Measurements from ENCODE around the gene CLEC4M.
"Not testable (repeated sequence)": the region's sequence is repeated elsewhere in the genome, so short reads cannot be mapped to it uniquely, and the experiment has no call there.

Gene CLEC4M

GRCh38 chr19:7773841-7774240 is 10.8 kb downstream of the CLEC4M start:
- H3K27ac Mint-ChIP-seq = no peak overlapping the region

GRCh38 chr19:7775761-7776160 is 12.7 kb downstream of the CLEC4M start:
- H3K27me3 Mint-ChIP-seq = peaks cover 29% of the 10 kb centered on the region
- H3K9me3 Mint-ChIP-seq = no peaks in the 10 kb centered on the region
- no peak overlapping the region for H3K4me3 Mint-ChIP-seq
- peaks cover 29% of the 10 kb centered on the region for H3K4me1 Mint-ChIP-seq (ENCODE audit: low read depth)
- no peaks in the 10 kb centered on the region for H3K36me3 Mint-ChIP-seq (ENCODE audit: low read depth)
- no peak overlapping the region for H3K27ac Mint-ChIP-seq

More at GRCh38 chr19:7773841-7774240, 10.8 kb downstream of the CLEC4M start:
- H3K4me3 Mint-ChIP-seq = no peak overlapping the region
- peaks cover 35% of the 10 kb centered on the region for H3K27me3 Mint-ChIP-seq
- H3K9me3 Mint-ChIP-seq = no peaks in the 10 kb centered on the region
- peaks cover 29% of the 10 kb centered on the region for H3K4me1 Mint-ChIP-seq (ENCODE audit: low read depth)
- no peaks in the 10 kb centered on the region for H3K36me3 Mint-ChIP-seq (ENCODE audit: low read depth)

GRCh38 chr19:7778081-7778480 is 15.0 kb downstream of the CLEC4M start:
- H3K4me1 Mint-ChIP-seq (ENCODE audit: low read depth) = peaks cover 9% of the 10 kb centered on the region

GRCh38 chr19:7779631-7780486 is 16.8 kb downstream of the CLEC4M start:
- Mint-ChIP-seq H3K4me3 (no peak overlapping the region), H3K4me1 (ENCODE audit: low read depth) (no peaks in the 10 kb centered on the region), H3K9me3 (no peaks in the 10 kb centered on the region), H3K36me3 (ENCODE audit: low read depth) (no peaks in the 10 kb centered on the region), H3K27ac (no peak overlapping the region), H3K27me3 (peaks cover 53% of the 10 kb centered on the region)

More at GRCh38 chr19:7778081-7778480, 15.0 kb downstream of the CLEC4M start:
- H3K27ac Mint-ChIP-seq = no peak overlapping the region
- no peaks in the 10 kb centered on the region for H3K36me3 Mint-ChIP-seq (ENCODE audit: low read depth)
- no peak overlapping the region for H3K4me3 Mint-ChIP-seq
- no peaks in the 10 kb centered on the region for H3K9me3 Mint-ChIP-seq
- peaks cover 40% of the 10 kb centered on the region for H3K27me3 Mint-ChIP-seq

GRCh38 chr19:7781157-7781556 is 18.1 kb downstream of the CLEC4M start:
- Mint-ChIP-seq H3K9me3 (no peaks in the 10 kb centered on the region), H3K27ac (no peak overlapping the region), H3K4me1 (ENCODE audit: low read depth) (no peaks in the 10 kb centered on the region), H3K36me3 (ENCODE audit: low read depth) (no peaks in the 10 kb centered on the region), H3K4me3 (no peak overlapping the region), H3K27me3 (peaks cover 51% of the 10 kb centered on the region)

- H3K4me1 Mint-ChIP-seq (ENCODE audit: low read depth) = peaks cover 2% of the 10 kb centered on the region
- peaks cover 62% of the 10 kb centered on the region for H3K27me3 Mint-ChIP-seq
- no peaks in the 10 kb centered on the region for H3K9me3 Mint-ChIP-seq
Observed at GRCh38 chr19:7783991-7784423, 21.0 kb downstream of the CLEC4M start.

GRCh38 chr19:7784856-7785255 is 21.8 kb downstream of the CLEC4M start:
- no peak overlapping the region for H3K4me3 Mint-ChIP-seq
- peaks cover 66% of the 10 kb centered on the region for H3K27me3 Mint-ChIP-seq

More at GRCh38 chr19:7783991-7784423, 21.0 kb downstream of the CLEC4M start:
- Mint-ChIP-seq H3K36me3 (ENCODE audit: low read depth) (no peaks in the 10 kb centered on the region), H3K27ac (no peak overlapping the region), H3K4me3 (no peak overlapping the region)

GRCh38 chr19:7787141-7787540 is 24.1 kb downstream of the CLEC4M start:
- no peaks in the 10 kb centered on the region for H3K36me3 Mint-ChIP-seq (ENCODE audit: low read depth)
- H3K4me1 Mint-ChIP-seq (ENCODE audit: low read depth) = peaks cover 7% of the 10 kb centered on the region
- H3K4me3 Mint-ChIP-seq = no peak overlapping the region
- no peaks in the 10 kb centered on the region for H3K9me3 Mint-ChIP-seq
- no peak overlapping the region for H3K27ac Mint-ChIP-seq
- H3K27me3 Mint-ChIP-seq = peaks cover 54% of the 10 kb centered on the region

More at GRCh38 chr19:7784856-7785255, 21.8 kb downstream of the CLEC4M start:
- Mint-ChIP-seq H3K27ac (no peak overlapping the region), H3K9me3 (no peaks in the 10 kb centered on the region), H3K4me1 (ENCODE audit: low read depth) (peaks cover 7% of the 10 kb centered on the region), H3K36me3 (ENCODE audit: low read depth) (no peaks in the 10 kb centered on the region)

GRCh38 chr19:7787602-7788177 is 24.6 kb downstream of the CLEC4M start:
- H3K9me3 Mint-ChIP-seq = no peaks in the 10 kb centered on the region
- H3K4me3 Mint-ChIP-seq = no peak overlapping the region
- H3K36me3 Mint-ChIP-seq (ENCODE audit: low read depth) = no peaks in the 10 kb centered on the region
- H3K27me3 Mint-ChIP-seq = peaks cover 51% of the 10 kb centered on the region
- H3K4me1 Mint-ChIP-seq (ENCODE audit: low read depth) = peaks cover 7% of the 10 kb centered on the region
- no peak overlapping the region for H3K27ac Mint-ChIP-seq

GRCh38 chr19:7788178-7788932 is 25.3 kb downstream of the CLEC4M start:
- no peaks in the 10 kb centered on the region for H3K36me3 Mint-ChIP-seq (ENCODE audit: low read depth)
- H3K4me3 Mint-ChIP-seq = no peak overlapping the region
- peaks cover 47% of the 10 kb centered on the region for H3K27me3 Mint-ChIP-seq
- H3K27ac Mint-ChIP-seq = no peak overlapping the region
- no peaks in the 10 kb centered on the region for H3K9me3 Mint-ChIP-seq
- H3K4me1 Mint-ChIP-seq (ENCODE audit: low read depth) = peaks cover 7% of the 10 kb centered on the region

GRCh38 chr19:7788933-7789323 is 25.9 kb downstream of the CLEC4M start:
- no peaks in the 10 kb centered on the region for H3K9me3 Mint-ChIP-seq
- H3K27ac Mint-ChIP-seq = no peak overlapping the region
- no peaks in the 10 kb centered on the region for H3K36me3 Mint-ChIP-seq (ENCODE audit: low read depth)
- H3K27me3 Mint-ChIP-seq = peaks cover 42% of the 10 kb centered on the region
- no peak overlapping the region for H3K4me3 Mint-ChIP-seq
- H3K4me1 Mint-ChIP-seq (ENCODE audit: low read depth) = peaks cover 7% of the 10 kb centered on the region

- Mint-ChIP-seq H3K27ac (no peak overlapping the region), H3K9me3 (no peaks in the 10 kb centered on the region)
Observed at GRCh38 chr19:7789447-7789846, 26.4 kb downstream of the CLEC4M start.

GRCh38 chr19:7790416-7790815 is 27.4 kb downstream of the CLEC4M start:
- H3K36me3 Mint-ChIP-seq (ENCODE audit: low read depth) = no peaks in the 10 kb centered on the region
- peaks cover 7% of the 10 kb centered on the region for H3K4me1 Mint-ChIP-seq (ENCODE audit: low read depth)
- H3K4me3 Mint-ChIP-seq = no peak overlapping the region
- H3K27me3 Mint-ChIP-seq = peaks cover 35% of the 10 kb centered on the region
- no peak overlapping the region for H3K27ac Mint-ChIP-seq
- H3K9me3 Mint-ChIP-seq = no peaks in the 10 kb centered on the region

More at GRCh38 chr19:7789447-7789846, 26.4 kb downstream of the CLEC4M start:
- no peaks in the 10 kb centered on the region for H3K36me3 Mint-ChIP-seq (ENCODE audit: low read depth)
- H3K4me3 Mint-ChIP-seq = no peak overlapping the region
- peaks cover 42% of the 10 kb centered on the region for H3K27me3 Mint-ChIP-seq
- peaks cover 7% of the 10 kb centered on the region for H3K4me1 Mint-ChIP-seq (ENCODE audit: low read depth)

GRCh38 chr19:7792281-7792680 is 29.2 kb downstream of the CLEC4M start:
- Mint-ChIP-seq H3K27me3 (peaks cover 26% of the 10 kb centered on the region), H3K4me1 (ENCODE audit: low read depth) (peaks cover 7% of the 10 kb centered on the region), H3K27ac (no peak overlapping the region), H3K9me3 (no peaks in the 10 kb centered on the region), H3K4me3 (no peak overlapping the region), H3K36me3 (ENCODE audit: low read depth) (no peaks in the 10 kb centered on the region)

GRCh38 chr19:7792701-7793100 is 29.7 kb downstream of the CLEC4M start:
- not testable (repeated sequence) for H3K9me3 Mint-ChIP-seq; H3K4me1 Mint-ChIP-seq (ENCODE audit: low read depth); H3K4me3 Mint-ChIP-seq; H3K27ac Mint-ChIP-seq; H3K36me3 Mint-ChIP-seq (ENCODE audit: low read depth)
- H3K27me3 Mint-ChIP-seq = peaks cover 27% of the 10 kb centered on the region

Data from stimulated activated naive CD8-positive, alpha-beta T cell treated with anti-CD3 and anti-CD28 coated beads, Interleukin-15, Interleukin-2, amounts not matched to agents 100 ng/mL and 50 ng/mL, for 24 hours (primary cell).